CD8-positive, alpha-beta memory T cell (primary cell): Measurements from ENCODE around the gene PDLIM5. TPM values are rescaled to one million over a fixed set of nuclear protein-coding genes. Genes with fewer than 3 reads are reported as not detected.

ENCODE experiments used
- CTCF ChIA-PET: fragments of 350-600 bp; sonication (Branson Sonifier 250); formaldehyde crosslinking; loops from one replicate; lab custom pipeline; 2021; ENCODE audit warnings: antibody characterized with exemption; lab: Charles Lee
- POLR2A ChIA-PET: fragments of 350-600 bp; sonication (Branson Sonifier 250); formaldehyde crosslinking; loops from one replicate; lab custom pipeline; 2021; ENCODE audit warnings: antibody characterized with exemption; lab: Charles Lee
- DNase-seq, 5 donors: peaks; one replicate each; pipeline versions ENCODE4 v3.0.0 to v3.0.0-alpha.2; 2020 to 2022; ENCODE audit warnings: mixed read lengths in 1 of 5
- H3K27ac ChIP-seq: one replicate; pipeline ENCODE4 v1.7.0; 2013; ENCODE audit warnings: low read depth, mild to moderate bottlenecking, low read length, moderate library complexity
- H3K27me3 ChIP-seq: 2 replicates; pipeline ENCODE4 v1.7.0; 2013; ENCODE audit warnings: low read length, mild to moderate bottlenecking; ENCODE audit not compliant: insufficient read depth, poor library complexity, severe bottlenecking
- H3K36me3 ChIP-seq: 2 replicates; pipeline ENCODE4 v1.7.0; 2013; ENCODE audit warnings: mild to moderate bottlenecking, low read length, moderate library complexity; ENCODE audit not compliant: insufficient read depth
- H3K4me1 ChIP-seq: 2 replicates; pipeline ENCODE4 v1.7.0; 2013; ENCODE audit warnings: mild to moderate bottlenecking, low read length, moderate library complexity; ENCODE audit not compliant: insufficient read depth
- H3K4me3 ChIP-seq: 2 replicates; pipeline ENCODE4 v1.7.0; 2013; ENCODE audit warnings: mild to moderate bottlenecking, low read length
- H3K9me3 ChIP-seq: 2 replicates; pipeline ENCODE4 v1.7.0; 2013; ENCODE audit warnings: mild to moderate bottlenecking, low read length
- H3K27ac Mint-ChIP-seq, 8 donors: one replicate each; pipeline ENCODE4 v1.8.0; 2020 to 2021; ENCODE audit warnings: mixed read lengths in 8 of 8, mild to moderate bottlenecking in 6 of 8, inconsistent platforms in 3 of 8, moderate library complexity in 3 of 8
- H3K27me3 Mint-ChIP-seq, 2 donors: one replicate each; pipeline ENCODE4 v1.8.0; 2020 to 2021; ENCODE audit warnings: mixed read lengths in 2 of 2, mild to moderate bottlenecking in 1 of 2, moderate library complexity in 1 of 2
- H3K36me3 Mint-ChIP-seq, 3 donors: one replicate each; pipeline ENCODE4 v1.8.0; 2020 to 2021; ENCODE audit warnings: mixed read lengths in 3 of 3, inconsistent platforms in 1 of 3, mild to moderate bottlenecking in 1 of 3
- H3K4me1 Mint-ChIP-seq, 3 donors: one replicate each; pipeline ENCODE4 v1.8.0; 2020 to 2021; ENCODE audit warnings: mixed read lengths in 3 of 3, inconsistent platforms in 1 of 3, mild to moderate bottlenecking in 1 of 3
- H3K4me3 Mint-ChIP-seq, 7 donors: one replicate each; pipeline ENCODE4 v1.8.0; 2020 to 2021; ENCODE audit warnings: mixed read lengths in 7 of 7, mild to moderate bottlenecking in 6 of 7, moderate library complexity in 4 of 7, inconsistent platforms in 2 of 7
- H3K9me3 Mint-ChIP-seq, 5 donors: one replicate each; pipeline ENCODE4 v1.8.0; 2020 to 2022; ENCODE audit warnings: mixed read lengths in 5 of 5, mild to moderate bottlenecking in 3 of 5, moderate library complexity in 2 of 5, inconsistent platforms in 1 of 5
- polyA plus RNA-seq: library from polyadenylated mRNA; unstranded; fragments of 300-500 nt; fragmentation: Illumina TruSeq; gene quantifications from one replicate; pipeline ENCODE4 v1.2.3, GENCODE V29; 2021
- total RNA-seq, 2 experiments: library from RNA; stranded (reverse); gene quantifications; one replicate each; pipeline ENCODE4 v1.2.3, GENCODE V29; 2021

The PDLIM5 gene
- total and polyA plus RNA-seq, 3 experiments from 2014 or later: 27.0 to 50.2 (median 27.4) TPM

GRCh38 chr4:94536649-94537469 lies 85.1 kb downstream of the PDLIM5 start:
- Histone ChIP-seq H3K36me3 (no peaks in the 10 kb centered on the region), H3K4me3 (no peak overlapping the region), H3K9me3 (no peaks in the 10 kb centered on the region), H3K27ac (peak overlapping the region; percentile 33), H3K4me1 (no peaks in the 10 kb centered on the region), H3K27me3 (no peaks in the 10 kb centered on the region)
- Mint-ChIP-seq H3K9me3 (no peaks in the 10 kb centered on the region), H3K27me3 (no peaks in the 10 kb centered on the region), H3K27ac (no peak overlapping the region), H3K36me3 (peaks cover 0 to 5% (median 0%) of the 10 kb centered on the region in 3 donors), H3K4me3 (no peak overlapping the region), H3K4me1 (peaks cover 2 to 13% (median 4%) of the 10 kb centered on the region in 3 donors)
- POLR2A ChIA-PET: no interaction called here
- CTCF ChIA-PET: no interaction called here
- no peak for DNase-seq

- no peak overlapping the region for H3K27ac ChIP-seq
- H3K4me3 ChIP-seq: no peak overlapping the region
- H3K36me3 Mint-ChIP-seq: peaks cover 0 to 5% (median 0%) of the 10 kb centered on the region in 3 donors
- H3K4me1 Mint-ChIP-seq: peaks cover 0 to 13% (median 4%) of the 10 kb centered on the region in 3 donors
- no peaks in the 10 kb centered on the region for H3K9me3 Mint-ChIP-seq
- CTCF ChIA-PET: no interaction called here
- no peaks in the 10 kb centered on the region for H3K4me1 ChIP-seq
- H3K27ac Mint-ChIP-seq: no peak overlapping the region
- no peaks in the 10 kb centered on the region for H3K9me3 ChIP-seq
- no peaks in the 10 kb centered on the region for H3K27me3 ChIP-seq
- no peaks in the 10 kb centered on the region for H3K36me3 ChIP-seq
- no peaks in the 10 kb centered on the region for H3K27me3 Mint-ChIP-seq
- DNase-seq: no peak
- H3K4me3 Mint-ChIP-seq: no peak overlapping the region
- POLR2A ChIA-PET: no interaction called here
Observed at GRCh38 chr4:94537921-94538628, 86.3 kb downstream of the PDLIM5 start.

- H3K27me3 Mint-ChIP-seq: peaks cover 0 to 2% of the 10 kb centered on the region in 2 donors
- Histone ChIP-seq H3K36me3 (no peaks in the 10 kb centered on the region), H3K9me3 (no peaks in the 10 kb centered on the region), H3K4me3 (no peak overlapping the region), H3K27ac (no peak overlapping the region), H3K27me3 (no peaks in the 10 kb centered on the region), H3K4me1 (no peaks in the 10 kb centered on the region)
- peaks cover 0 to 5% (median 5%) of the 10 kb centered on the region in 3 donors for H3K4me1 Mint-ChIP-seq
- CTCF ChIA-PET: no interaction called here
- peak overlapping the region in 2 of 8 donors; percentile 2 to 20 for H3K27ac Mint-ChIP-seq
- no peaks in the 10 kb centered on the region for H3K9me3 Mint-ChIP-seq
- no peak overlapping the region for H3K4me3 Mint-ChIP-seq
- POLR2A ChIA-PET: no interaction called here
- H3K36me3 Mint-ChIP-seq: peaks cover 0 to 5% (median 4%) of the 10 kb centered on the region in 3 donors
- DNase-seq: no peak
Observed at GRCh38 chr4:94540476-94540875, 88.7 kb downstream of the PDLIM5 start.

GRCh38 chr4:94544811-94545210 lies 93.1 kb downstream of the PDLIM5 start:
- no peak overlapping the region for H3K27ac Mint-ChIP-seq
- peaks cover 4 to 10% (median 8%) of the 10 kb centered on the region in 3 donors for H3K36me3 Mint-ChIP-seq
- DNase-seq: no peak
- peaks cover 0 to 2% of the 10 kb centered on the region in 2 donors for H3K27me3 Mint-ChIP-seq
- CTCF ChIA-PET: no interaction called here
- no peaks in the 10 kb centered on the region for H3K36me3 ChIP-seq
- H3K4me3 Mint-ChIP-seq: no peak overlapping the region
- H3K9me3 Mint-ChIP-seq: no peaks in the 10 kb centered on the region
- peaks cover 0 to 12% (median 7%) of the 10 kb centered on the region in 3 donors for H3K4me1 Mint-ChIP-seq
- H3K27ac ChIP-seq: no peak overlapping the region
- no peaks in the 10 kb centered on the region for H3K4me1 ChIP-seq
- no peaks in the 10 kb centered on the region for H3K9me3 ChIP-seq
- POLR2A ChIA-PET: no interaction called here
- no peak overlapping the region for H3K4me3 ChIP-seq
- no peaks in the 10 kb centered on the region for H3K27me3 ChIP-seq

- H3K36me3 ChIP-seq: no peaks in the 10 kb centered on the region
- no peak overlapping the region for H3K27ac ChIP-seq
- Mint-ChIP-seq H3K4me3 (no peak overlapping the region), H3K36me3 (peaks cover 4 to 10% (median 8%) of the 10 kb centered on the region in 3 donors), H3K27ac (no peak overlapping the region), H3K27me3 (peaks cover 0 to 2% of the 10 kb centered on the region in 2 donors), H3K4me1 (peaks cover 0 to 12% (median 7%) of the 10 kb centered on the region in 3 donors), H3K9me3 (no peaks in the 10 kb centered on the region)
- no peaks in the 10 kb centered on the region for H3K9me3 ChIP-seq
- no peak overlapping the region for H3K4me3 ChIP-seq
- no peaks in the 10 kb centered on the region for H3K4me1 ChIP-seq
- ChIA-PET POLR2A (no interaction called here), CTCF (no interaction called here)
- no peak for DNase-seq
- H3K27me3 ChIP-seq: no peaks in the 10 kb centered on the region
Observed at GRCh38 chr4:94545296-94545695, 93.6 kb downstream of the PDLIM5 start.

- Mint-ChIP-seq H3K27ac (peak overlapping the region in 1 of 8 donors; percentile 51), H3K4me1 (peaks cover 0 to 12% (median 7%) of the 10 kb centered on the region in 3 donors), H3K27me3 (peaks cover 0 to 2% of the 10 kb centered on the region in 2 donors), H3K36me3 (peaks cover 4 to 8% (median 7%) of the 10 kb centered on the region in 3 donors), H3K4me3 (no peak overlapping the region), H3K9me3 (no peaks in the 10 kb centered on the region)
- no peak overlapping the region for H3K4me3 ChIP-seq
- ChIA-PET CTCF (no interaction called here), POLR2A (no interaction called here)
- H3K27me3 ChIP-seq: no peaks in the 10 kb centered on the region
- no peaks in the 10 kb centered on the region for H3K9me3 ChIP-seq
- H3K27ac ChIP-seq: no peak overlapping the region
- H3K4me1 ChIP-seq: no peaks in the 10 kb centered on the region
- H3K36me3 ChIP-seq: no peaks in the 10 kb centered on the region
- no peak for DNase-seq
Observed at GRCh38 chr4:94546949-94547348, 95.2 kb downstream of the PDLIM5 start.

GRCh38 chr4:94548571-94548970 lies 96.8 kb downstream of the PDLIM5 start:
- Mint-ChIP-seq H3K27me3 (peaks cover 0 to 2% of the 10 kb centered on the region in 2 donors), H3K4me3 (no peak overlapping the region), H3K9me3 (no peaks in the 10 kb centered on the region), H3K27ac (no peak overlapping the region), H3K36me3 (peaks cover 4 to 6% (median 5%) of the 10 kb centered on the region in 3 donors), H3K4me1 (peaks cover 0 to 12% (median 7%) of the 10 kb centered on the region in 3 donors)
- CTCF ChIA-PET: no interaction called here
- Histone ChIP-seq H3K4me1 (no peaks in the 10 kb centered on the region), H3K27me3 (no peaks in the 10 kb centered on the region), H3K4me3 (no peak overlapping the region), H3K36me3 (no peaks in the 10 kb centered on the region), H3K9me3 (no peaks in the 10 kb centered on the region), H3K27ac (no peak overlapping the region)
- POLR2A ChIA-PET: no interaction called here
- DNase-seq: no peak

- H3K4me3 ChIP-seq: no peak overlapping the region
- Mint-ChIP-seq H3K27me3 (no peaks in the 10 kb centered on the region), H3K4me1 (peaks cover 0 to 8% (median 4%) of the 10 kb centered on the region in 3 donors), H3K9me3 (peaks cover 0 to 1% (median under 1%) of the 10 kb centered on the region in 5 donors), H3K36me3 (peaks cover 4 to 7% (median 6%) of the 10 kb centered on the region in 3 donors), H3K27ac (no peak overlapping the region), H3K4me3 (no peak overlapping the region)
- no peak for DNase-seq
- H3K36me3 ChIP-seq: no peaks in the 10 kb centered on the region
- H3K4me1 ChIP-seq: no peaks in the 10 kb centered on the region
- POLR2A ChIA-PET: no interaction called here
- H3K27me3 ChIP-seq: no peaks in the 10 kb centered on the region
- H3K27ac ChIP-seq: no peak overlapping the region
- no peaks in the 10 kb centered on the region for H3K9me3 ChIP-seq
- CTCF ChIA-PET: interaction anchor here (0.8 to 1.7 kb wide), 2 partner anchors 15 to 24 kb away, joined by 3 read pairs; no protein-coding TSS in a partner anchor
Observed at GRCh38 chr4:94550352-94550751, 98.6 kb downstream of the PDLIM5 start.
